WERI-Rb-1 (cell line): Measurements from ENCODE around the gene RCN2.

Experiments
- DNase-seq: peaks from one replicate; pipeline ENCODE4 v3.0.0-alpha.2; 2020
- H3K27ac ChIP-seq: fragments of 250-450 bp; sonication (Bioruptor Pico); 2 replicates; pipeline ENCODE4 v1.5.1; 2020; ENCODE audit warnings: mild to moderate bottlenecking, moderate library complexity
- H3K27me3 ChIP-seq: fragments of 250-450 bp; sonication (Bioruptor Pico); 2 replicates; pipeline ENCODE4 v1.5.1; 2021; ENCODE audit warnings: mild to moderate bottlenecking, low read depth, moderate library complexity; ENCODE audit not compliant: insufficient read depth, severe bottlenecking
- H3K36me3 ChIP-seq: fragments of 250-450 bp; sonication (Bioruptor Pico); 2 replicates; pipeline ENCODE4 v1.5.1; 2020; ENCODE audit warnings: mild to moderate bottlenecking, moderate library complexity
- H3K4me3 ChIP-seq: 2 replicates; pipeline ENCODE4 v1.5.1; 2011; ENCODE audit warnings: low read depth, mild to moderate bottlenecking, control low read depth, low read length
- H3K9me3 ChIP-seq: fragments of 250-450 bp; sonication (Bioruptor Pico); 2 replicates; pipeline ENCODE4 v1.5.1; 2021; ENCODE audit warnings: mild to moderate bottlenecking, moderate library complexity; ENCODE audit not compliant: severe bottlenecking
- CTCF ChIP-seq: IDR thresholded peaks from 2 replicates; pipeline ENCODE4 v1.5.1; 2011; ENCODE audit warnings: low read depth, mild to moderate bottlenecking, control low read depth, inconsistent platforms, low read length

The RCN2 gene

GRCh38 chr15:77002436-77002835, 70.9 kb downstream of the RCN2 start:
- no peaks in the 10 kb centered on the region for H3K9me3 ChIP-seq
- DNase-seq: no peak
- no peak for TF ChIP-seq CTCF
- no peak overlapping the region for H3K27ac ChIP-seq
- H3K27me3 ChIP-seq: no peaks in the 10 kb centered on the region
- no peaks in the 10 kb centered on the region for H3K36me3 ChIP-seq
- H3K4me3 ChIP-seq: no peak overlapping the region

- no peak overlapping the region for H3K27ac ChIP-seq
- H3K4me3 ChIP-seq: no peak overlapping the region
Observed at GRCh38 chr15:77002954-77003912, 71.7 kb downstream of the RCN2 start.

More at GRCh38 chr15:77002954-77003912, 71.7 kb downstream of the RCN2 start:
- Histone ChIP-seq H3K36me3 (no peaks in the 10 kb centered on the region), H3K9me3 (no peaks in the 10 kb centered on the region), H3K27me3 (no peaks in the 10 kb centered on the region)
- no peak for DNase-seq
- no peak for TF ChIP-seq CTCF
